BJ (cell line): Measurements from ENCODE around the gene ZSCAN18. TPM values are rescaled to one million over a fixed set of nuclear protein-coding genes. Genes with fewer than 3 reads are reported as not detected.
A peak's percentile ranks its signal among the peaks of the same experiment; 100 is the strongest.

Experiments used
- CTCF ChIA-PET: fragments of 350-600 bp; formaldehyde crosslinking; extraction: SDS; loops from one replicate; lab custom pipeline; 2021; ENCODE audit warnings: antibody characterized with exemption, inconsistent platforms; lab: Yijun Ruan, JAX
- POLR2A ChIA-PET: fragments of 300-600 bp; sonication (Branson Sonifier 250); formaldehyde crosslinking; extraction: SDS; loops from one replicate; lab custom pipeline; 2021; ENCODE audit warnings: antibody characterized with exemption; lab: Charles Lee
- DNase-seq: peaks from one replicate; pipeline ENCODE4 v3.0.0-alpha.2; 2011; ENCODE audit warnings: low read depth
- H3K27me3 ChIP-seq: 2 replicates; pipeline ENCODE4 v1.6.0; 2011; ENCODE audit warnings: low read length; ENCODE audit not compliant: control insufficient read depth, insufficient read depth
- H3K36me3 ChIP-seq: 2 replicates; pipeline ENCODE4 v1.5.1; 2011; ENCODE audit warnings: low read length; ENCODE audit not compliant: control insufficient read depth, insufficient read depth
- H3K4me3 ChIP-seq: 2 replicates; pipeline ENCODE4 v1.5.1; 2011; ENCODE audit warnings: low read depth, mild to moderate bottlenecking, control low read depth, low read length
- CTCF ChIP-seq: IDR thresholded peaks from 2 replicates; pipeline ENCODE4 v1.5.1; 2011; ENCODE audit warnings: low read depth, mild to moderate bottlenecking, control low read depth, inconsistent platforms, low read length, moderate library complexity; ENCODE audit not compliant: insufficient read depth
- polyA plus RNA-seq: library from polyadenylated mRNA; depleted of rRNA; stranded (reverse); fragments of >200 nt; gene quantifications from 2 replicates; pipeline ENCODE4 v1.2.3, GENCODE V29; 2011; rRNA removed

ZSCAN18 gene
- polyA plus RNA-seq, 1 experiment: 18.5 TPM

GRCh38 chr19:58035863-58036262, 62.2 kb downstream of the ZSCAN18 start:
- no peak for TF ChIP-seq CTCF
- no peak overlapping the region for H3K4me3 ChIP-seq
- CTCF ChIA-PET: no interaction called here
- POLR2A ChIA-PET: no interaction called here
- H3K27me3 ChIP-seq: no peaks in the 10 kb centered on the region
- no peak for DNase-seq
- H3K36me3 ChIP-seq: no peaks in the 10 kb centered on the region

GRCh38 chr19:58034477-58034793, 63.6 kb downstream of the ZSCAN18 start:
- no peak for TF ChIP-seq CTCF
- DNase-seq: no peak
- ChIA-PET POLR2A (no interaction called here), CTCF (no interaction called here)
- H3K4me3 ChIP-seq: peak overlapping the region; percentile 33
- H3K27me3 ChIP-seq: no peaks in the 10 kb centered on the region
- H3K36me3 ChIP-seq: no peaks in the 10 kb centered on the region

Other genes starting within 250 kb of the ZSCAN18 start
- gene ZNF587, start 248.4 kb downstream of the ZSCAN18 start, polyA plus RNA-seq: 8.4 and 9.9 TPM in 2 replicates
- 4.5 and 5.8 TPM in 2 replicates for gene ZNF814, start 209.2 kb downstream of the ZSCAN18 start, polyA plus RNA-seq
- 2.8 and 5.3 TPM in 2 replicates for gene ZNF417, start 181.6 kb downstream of the ZSCAN18 start, polyA plus RNA-seq
- 2.5 and 2.7 TPM in 2 replicates for gene ZNF418, start 162.8 kb downstream of the ZSCAN18 start, polyA plus RNA-seq
- 2.2 and 3.0 TPM in 2 replicates for gene ZNF256, start 150.5 kb downstream of the ZSCAN18 start, polyA plus RNA-seq
- gene C19orf18, start 123.7 kb downstream of the ZSCAN18 start, polyA plus RNA-seq: 0.11 TPM in 1 of 2 replicates, not detected in the other
- 2.3 TPM in 2 replicates for gene ZNF606, start 95.4 kb downstream of the ZSCAN18 start, polyA plus RNA-seq
- gene ZSCAN1, start 64.2 kb downstream of the ZSCAN18 start, polyA plus RNA-seq: 0.10 TPM in 1 of 2 replicates, not detected in the other
- gene ZNF135, start 38.9 kb downstream of the ZSCAN18 start, polyA plus RNA-seq: 6.3 and 6.8 TPM in 2 replicates
- gene ZNF329, start 52.6 kb upstream of the ZSCAN18 start, polyA plus RNA-seq: 5.5 and 7.5 TPM in 2 replicates
- 13.0 and 15.2 TPM in 2 replicates for gene ZNF274, start 84.8 kb upstream of the ZSCAN18 start, polyA plus RNA-seq
- 28.6 and 33.4 TPM in 2 replicates for gene ZNF544, start 130.7 kb upstream of the ZSCAN18 start, polyA plus RNA-seq
- 2.1 and 2.5 TPM in 2 replicates for gene ZNF8, start 180.7 kb upstream of the ZSCAN18 start, polyA plus RNA-seq
- gene ERVK3-1, start 207.1 kb upstream of the ZSCAN18 start, polyA plus RNA-seq: 34.3 and 39.4 TPM in 2 replicates
- gene ZSCAN22, start 228.8 kb upstream of the ZSCAN18 start, polyA plus RNA-seq: 2.1 and 2.3 TPM in 2 replicates